MM.1S (cell line): ENCODE data around the gene MAP2K7.

ENCODE experiments used
- DNase-seq: peaks from one replicate; pipeline ENCODE4 v3.0.0-alpha.2; 2015
- H2AFZ ChIP-seq: fragments of 300-600 bp; sonication (generic); 2 replicates; pipeline ENCODE4 v1.6.0; 2016; ENCODE audit warnings: antibody characterized with exemption, low read length
- H3F3A ChIP-seq: fragments of 300-600 bp; sonication (generic); 2 replicates; pipeline ENCODE4 v1.6.1; 2016; ENCODE audit warnings: mild to moderate bottlenecking, antibody characterized with exemption, low read length, moderate library complexity, mixed read lengths; ENCODE audit not compliant: insufficient read depth
- H3K27ac ChIP-seq: fragments of 300-600 bp; sonication (generic); 2 replicates; pipeline ENCODE4 v1.5.1; 2016; ENCODE audit warnings: mild to moderate bottlenecking, low read length
- H3K27me3 ChIP-seq: fragments of 300-600 bp; sonication (generic); replicated peaks from 2 replicates; pipeline ENCODE4 v1.6.0; 2016; ENCODE audit warnings: low read length; ENCODE audit not compliant: insufficient read depth
- H3K36me3 ChIP-seq: fragments of 300-600 bp; sonication (generic); replicated peaks from 2 replicates; pipeline ENCODE4 v1.6.1; 2016; ENCODE audit warnings: mild to moderate bottlenecking, low read length, mixed read lengths; ENCODE audit not compliant: insufficient read depth
- H3K4me1 ChIP-seq: fragments of 300-600 bp; sonication (generic); 2 replicates; pipeline ENCODE4 v1.6.1; 2016; ENCODE audit warnings: low read length, mixed read lengths
- H3K4me2 ChIP-seq: fragments of 300-600 bp; sonication (generic); 2 replicates; pipeline ENCODE4 v1.6.0; 2016; ENCODE audit warnings: low read depth, low read length
- H3K4me3 ChIP-seq: fragments of 300-600 bp; sonication (generic); 2 replicates; pipeline ENCODE4 v1.5.1; 2016; ENCODE audit warnings: low read length, mixed read lengths
- H3K79me2 ChIP-seq: fragments of 300-600 bp; sonication (generic); 2 replicates; pipeline ENCODE4 v1.6.1; 2016; ENCODE audit warnings: mixed run types, low read length, mixed read lengths
- H3K9ac ChIP-seq: fragments of 300-600 bp; sonication (generic); 2 replicates; pipeline ENCODE4 v1.6.1; 2016; ENCODE audit warnings: low read length, mixed read lengths
- H3K9me2 ChIP-seq: fragments of 300-600 bp; sonication (generic); replicated peaks from 2 replicates; pipeline ENCODE4 v1.6.1; 2016; ENCODE audit warnings: mild to moderate bottlenecking, low read length, mixed read lengths; ENCODE audit not compliant: insufficient read depth
- H3K9me3 ChIP-seq: fragments of 300-600 bp; sonication (generic); replicated peaks from 2 replicates; pipeline ENCODE4 v1.6.1; 2016; ENCODE audit warnings: mild to moderate bottlenecking, low read length, mixed read lengths; ENCODE audit not compliant: insufficient read depth
- H4K20me1 ChIP-seq: fragments of 300-600 bp; sonication (generic); 2 replicates; pipeline ENCODE4 v1.6.1; 2016; ENCODE audit warnings: mild to moderate bottlenecking, low read length, moderate library complexity, mixed read lengths; ENCODE audit not compliant: insufficient read depth
- EZH2 ChIP-seq: fragments of 300-600 bp; sonication (generic); optimal IDR thresholded peaks from 2 replicates; pipeline ENCODE3; 2017; ENCODE audit warnings: low read depth, mild to moderate bottlenecking, antibody characterized with exemption, low read length, mixed read lengths
- EZH2phosphoT487 ChIP-seq: fragments of 300-600 bp; sonication (generic); IDR thresholded peaks from 2 replicates; pipeline ENCODE4 v1.6.1; 2018; ENCODE audit warnings: antibody characterized with exemption, low read length
- TF ChIP-seq, protein P1 (sequence below): fragments of 300-600 bp; sonication (generic); IDR thresholded peaks from 2 replicates; pipeline ENCODE4 v1.5.1; 2016; ENCODE audit warnings: antibody characterized with exemption, low read length, mixed read lengths

The MAP2K7 gene

DNA sequence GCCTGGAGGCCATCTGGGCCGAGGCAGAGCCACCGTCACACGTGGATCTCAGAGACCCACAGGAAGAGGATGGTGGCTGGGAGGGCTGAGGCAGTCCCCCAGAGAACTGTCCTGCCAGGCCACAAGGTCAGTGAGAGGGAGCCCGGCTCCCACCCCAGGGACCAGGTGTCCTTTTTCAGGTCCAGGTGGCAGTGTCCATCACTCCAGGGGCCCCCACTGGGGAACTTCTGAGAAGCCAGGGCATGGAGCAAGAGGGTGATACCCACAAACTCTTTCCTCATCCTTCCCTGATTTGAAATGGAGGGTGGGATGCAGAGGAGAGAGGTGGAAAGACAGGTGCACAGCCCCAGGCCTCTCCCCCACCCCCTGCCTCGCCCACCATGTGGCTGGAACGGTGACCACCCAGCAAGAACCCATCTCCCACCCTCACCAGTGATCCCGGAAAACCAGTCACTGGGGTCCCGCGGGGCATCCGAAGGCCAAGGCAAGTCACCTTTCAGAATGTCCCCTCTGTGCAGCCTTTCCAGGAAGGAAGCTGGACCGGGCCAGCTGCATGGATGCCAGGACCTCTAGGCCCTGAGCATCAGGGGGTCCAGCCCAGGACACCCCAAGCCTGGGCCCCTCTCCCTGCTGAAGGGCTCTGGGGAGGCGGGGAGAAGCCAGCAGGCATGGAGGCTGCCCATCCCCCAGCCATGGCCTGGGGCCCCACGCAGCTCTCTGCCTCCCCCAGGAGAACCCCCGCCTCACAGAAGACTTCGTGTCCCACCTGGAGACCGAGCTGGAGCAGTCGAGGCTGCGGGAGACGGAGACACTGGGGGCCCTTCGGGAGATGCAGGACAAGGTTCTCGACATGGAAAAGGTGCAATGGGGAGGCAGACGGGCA, 43.6 kb upstream of the MAP2K7 start:
- H4K20me1 ChIP-seq = no peaks in the 10 kb centered on the region
- H3K4me2 ChIP-seq = no peak overlapping the region
- no peak overlapping the region for H3K4me3 ChIP-seq
- H3K36me3 ChIP-seq = no peaks in the 10 kb centered on the region
- peaks cover 5% of the 10 kb centered on the region for H3K4me1 ChIP-seq
- H3K9ac ChIP-seq = no peak overlapping the region
- H3K27ac ChIP-seq = no peak overlapping the region
- H3K27me3 ChIP-seq = peaks cover 42% of the 10 kb centered on the region
- no peaks in the 10 kb centered on the region for H3K79me2 ChIP-seq
- H3K9me3 ChIP-seq = no peaks in the 10 kb centered on the region
- H3K9me2 ChIP-seq = no peaks in the 10 kb centered on the region
- no peaks in the 10 kb centered on the region for H3F3A ChIP-seq
- no peak overlapping the region for H2AFZ ChIP-seq
- TF ChIP-seq EZH2phosphoT487 (no peak), EZH2 (no peak)
- TF ChIP-seq, protein P1, sequence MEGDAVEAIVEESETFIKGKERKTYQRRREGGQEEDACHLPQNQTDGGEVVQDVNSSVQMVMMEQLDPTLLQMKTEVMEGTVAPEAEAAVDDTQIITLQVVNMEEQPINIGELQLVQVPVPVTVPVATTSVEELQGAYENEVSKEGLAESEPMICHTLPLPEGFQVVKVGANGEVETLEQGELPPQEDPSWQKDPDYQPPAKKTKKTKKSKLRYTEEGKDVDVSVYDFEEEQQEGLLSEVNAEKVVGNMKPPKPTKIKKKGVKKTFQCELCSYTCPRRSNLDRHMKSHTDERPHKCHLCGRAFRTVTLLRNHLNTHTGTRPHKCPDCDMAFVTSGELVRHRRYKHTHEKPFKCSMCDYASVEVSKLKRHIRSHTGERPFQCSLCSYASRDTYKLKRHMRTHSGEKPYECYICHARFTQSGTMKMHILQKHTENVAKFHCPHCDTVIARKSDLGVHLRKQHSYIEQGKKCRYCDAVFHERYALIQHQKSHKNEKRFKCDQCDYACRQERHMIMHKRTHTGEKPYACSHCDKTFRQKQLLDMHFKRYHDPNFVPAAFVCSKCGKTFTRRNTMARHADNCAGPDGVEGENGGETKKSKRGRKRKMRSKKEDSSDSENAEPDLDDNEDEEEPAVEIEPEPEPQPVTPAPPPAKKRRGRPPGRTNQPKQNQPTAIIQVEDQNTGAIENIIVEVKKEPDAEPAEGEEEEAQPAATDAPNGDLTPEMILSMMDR = no peak
- no peak for DNase-seq

DNA sequence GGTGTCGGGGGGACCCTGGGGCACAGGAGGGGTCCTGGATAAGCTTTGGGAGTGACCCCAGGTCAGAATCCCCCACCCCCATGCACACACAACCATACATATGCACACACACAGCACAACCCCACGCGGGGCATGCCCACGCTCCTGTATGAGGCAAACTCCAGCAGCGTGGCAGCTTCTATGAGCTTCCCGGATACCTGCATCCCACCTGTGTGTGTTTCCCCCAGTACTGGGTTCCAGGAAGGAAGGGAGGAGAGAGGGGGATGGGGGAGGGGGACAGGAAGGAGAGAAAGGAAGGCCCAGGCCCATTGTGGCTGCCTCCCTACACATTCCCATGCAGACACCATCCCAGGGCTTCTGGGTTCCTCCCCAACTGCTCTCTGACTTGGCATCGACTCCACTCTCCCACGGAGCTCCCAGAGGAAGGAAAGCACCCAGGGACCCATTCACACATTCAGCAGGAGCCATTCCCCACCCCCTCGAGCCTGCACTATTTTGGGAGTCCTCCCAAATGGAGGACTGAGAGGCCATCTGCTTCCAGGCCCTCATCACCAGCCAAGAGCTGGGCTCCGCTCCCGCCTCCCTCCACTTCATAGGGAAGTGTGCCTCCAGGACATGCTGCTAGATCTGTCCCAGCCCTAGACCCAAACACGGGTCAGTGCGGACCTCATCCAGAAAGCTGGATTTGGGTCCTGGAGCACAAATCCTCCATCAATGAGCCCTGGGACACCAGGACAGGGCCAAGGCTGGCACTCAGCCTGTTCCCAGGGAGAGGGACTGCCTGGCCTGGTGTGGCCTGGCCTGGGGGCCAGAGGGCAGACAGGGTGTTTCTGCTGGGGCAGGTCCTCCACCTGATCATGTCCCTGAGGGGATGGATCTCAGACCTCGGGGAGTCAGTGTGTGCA, 42.7 kb upstream of the MAP2K7 start:
- DNase-seq = no peak
- Histone ChIP-seq H3K9me3 (no peaks in the 10 kb centered on the region), H3K4me2 (no peak overlapping the region), H3K79me2 (no peaks in the 10 kb centered on the region), H3F3A (no peaks in the 10 kb centered on the region), H3K9ac (no peak overlapping the region), H3K4me1 (peaks cover 10% of the 10 kb centered on the region), H2AFZ (no peak overlapping the region), H3K27ac (no peak overlapping the region), H3K9me2 (no peaks in the 10 kb centered on the region), H3K4me3 (no peak overlapping the region), H4K20me1 (no peaks in the 10 kb centered on the region), H3K36me3 (no peaks in the 10 kb centered on the region), H3K27me3 (peaks cover 36% of the 10 kb centered on the region)
- no peak for TF ChIP-seq EZH2

DNA sequence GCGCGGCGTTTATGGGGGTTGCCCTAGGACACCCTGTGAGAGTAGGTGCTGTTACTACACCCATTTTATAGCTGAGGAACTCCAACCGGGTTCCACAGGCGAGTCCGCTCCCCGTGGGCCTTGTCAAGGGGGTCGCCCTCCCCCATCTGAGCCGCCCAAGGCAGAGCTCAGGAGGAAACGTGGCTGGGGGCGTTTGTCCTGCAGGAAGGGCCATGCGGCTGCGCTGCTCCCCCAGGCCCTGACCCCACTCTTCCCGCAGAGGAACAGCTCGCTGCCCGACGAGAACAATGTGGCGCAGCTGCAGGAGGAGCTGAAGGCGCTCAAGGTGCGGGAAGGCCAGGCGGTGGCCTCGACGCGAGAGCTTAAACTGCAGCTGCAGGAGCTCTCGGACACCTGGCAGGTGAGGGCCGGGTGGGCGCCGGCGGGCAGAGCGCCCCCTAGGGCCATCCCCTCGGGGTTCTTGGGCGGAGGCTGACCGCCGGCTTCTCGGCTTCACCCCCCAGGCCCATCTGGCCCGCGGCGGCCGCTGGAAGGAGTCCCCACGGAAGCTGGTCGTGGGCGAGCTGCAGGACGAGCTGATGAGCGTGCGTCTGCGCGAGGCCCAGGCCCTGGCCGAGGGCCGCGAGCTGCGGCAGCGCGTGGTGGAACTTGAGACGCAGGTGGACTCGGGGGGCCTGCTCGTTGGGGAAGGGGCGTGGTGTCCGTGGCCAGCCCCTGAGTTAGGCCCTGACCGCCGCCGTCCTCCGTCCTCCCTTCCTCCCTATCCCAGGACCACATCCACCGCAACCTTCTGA, 41.9 kb upstream of the MAP2K7 start:
- no peak overlapping the region for H2AFZ ChIP-seq
- TF ChIP-seq EZH2 (no peak), EZH2phosphoT487 (no peak)
- TF ChIP-seq, protein P1 = no peak
- no peak overlapping the region for H3K4me2 ChIP-seq
- H3K9ac ChIP-seq = no peak overlapping the region
- no peaks in the 10 kb centered on the region for H3K36me3 ChIP-seq
- DNase-seq = no peak
- no peak overlapping the region for H3K4me3 ChIP-seq
- H3K9me3 ChIP-seq = no peaks in the 10 kb centered on the region
- H3K79me2 ChIP-seq = no peaks in the 10 kb centered on the region
- no peaks in the 10 kb centered on the region for H3K9me2 ChIP-seq
- H3K4me1 ChIP-seq = peaks cover 10% of the 10 kb centered on the region
- peaks cover 28% of the 10 kb centered on the region for H3K27me3 ChIP-seq
- no peak overlapping the region for H3K27ac ChIP-seq
- no peaks in the 10 kb centered on the region for H4K20me1 ChIP-seq
- no peaks in the 10 kb centered on the region for H3F3A ChIP-seq
